H1 (cell line): ENCODE data around the gene RADIL. TPM values are rescaled to one million over a fixed set of nuclear protein-coding genes. Genes with fewer than 3 reads are reported as not detected.

Source experiments
- CTCF ChIA-PET: fragments of 300-600 bp; sonication (Branson Sonifier 250); formaldehyde crosslinking; loops from one replicate; lab custom pipeline; 2021; ENCODE audit not compliant: partially characterized antibody; lab: Charles Lee
- POLR2A ChIA-PET: fragments of 300-600 bp; sonication (Branson Sonifier 250); formaldehyde crosslinking; loops from one replicate; lab custom pipeline; 2021; ENCODE audit warnings: inconsistent platforms; ENCODE audit not compliant: partially characterized antibody; lab: Charles Lee
- DNase-seq, 2 experiments: peaks; one replicate each; pipeline versions ENCODE4 v3.0.0 to v3.0.0-alpha.2; 2010 to 2022; ENCODE audit warnings: low spot score in 2 of 2, low read depth in 1 of 2, mixed read lengths in 1 of 2
- FAIRE-seq: peaks from 2 replicates; lab custom pipeline; 2011; peaks lifted over from hg19 to GRCh38; lab: Jason Lieb, UNC
- H2AFZ ChIP-seq: 2 replicates; pipeline ENCODE4 v1.8.1; 2012; ENCODE audit warnings: low read length, inconsistent platforms
- H2AK5ac ChIP-seq: 2 replicates; pipeline ENCODE4 v1.6.1; 2013; ENCODE audit warnings: low read depth, low read length
- H2BK120ac ChIP-seq: replicated peaks from 2 replicates; pipeline ENCODE3; 2013; ENCODE audit warnings: low read depth, low read length, inconsistent platforms
- H2BK12ac ChIP-seq: 2 replicates; pipeline ENCODE4 v1.6.1; 2013; ENCODE audit warnings: low read depth, low read length
- H2BK15ac ChIP-seq: 2 replicates; pipeline ENCODE4 v1.6.1; 2013; ENCODE audit warnings: low read length
- H2BK20ac ChIP-seq: 2 replicates; pipeline ENCODE4 v1.6.1; 2013; ENCODE audit warnings: low read length
- H2BK5ac ChIP-seq: 2 replicates; pipeline ENCODE4 v1.6.1; 2013; ENCODE audit warnings: low read depth, low read length
- H3K14ac ChIP-seq: 2 replicates; pipeline ENCODE4 v1.6.1; 2013; ENCODE audit warnings: inconsistent platforms; ENCODE audit not compliant: insufficient read length
- H3K18ac ChIP-seq: 2 replicates; pipeline ENCODE4 v1.6.1; 2013; ENCODE audit warnings: low read length; ENCODE audit errors: extremely low read depth
- H3K23ac ChIP-seq: 2 replicates; pipeline ENCODE4 v1.6.1; 2013; ENCODE audit warnings: inconsistent platforms; ENCODE audit not compliant: insufficient read length
- H3K23me2 ChIP-seq: 2 replicates; pipeline ENCODE4 v1.6.1; 2013; ENCODE audit warnings: low read depth, low read length
- H3K27ac ChIP-seq: 2 replicates; pipeline ENCODE4 v1.6.1; 2011; ENCODE audit warnings: low read depth, low read length, inconsistent platforms
- H3K27me3 ChIP-seq, 4 experiments: replicated peaks in 1 of 4; 1 replicate in 1 of 4; 2 replicates in 3 of 4; pipeline versions ENCODE4 v1.6.1 to v1.8.1; 2011 to 2013; ENCODE audit warnings: low read length in 3 of 4, mild to moderate bottlenecking in 3 of 4, inconsistent platforms in 2 of 4, mixed read lengths in 2 of 4, moderate library complexity in 1 of 4; ENCODE audit not compliant: control insufficient read depth in 3 of 4, insufficient read depth in 3 of 4; ENCODE audit errors: extremely low read depth in 1 of 4
- H3K36me3 ChIP-seq, 4 experiments: 2 replicates each; pipeline versions ENCODE4 v1.6.1 to v1.8.1; 2011 to 2013; ENCODE audit warnings: mild to moderate bottlenecking in 4 of 4, low read length in 3 of 4, moderate library complexity in 2 of 4, control low read depth in 1 of 4, inconsistent platforms in 1 of 4; ENCODE audit not compliant: insufficient read depth in 4 of 4, control insufficient read depth in 2 of 4
- H3K4ac ChIP-seq: replicated peaks from 2 replicates; pipeline ENCODE3; 2013; ENCODE audit warnings: low read length, low read depth, mixed read lengths, inconsistent platforms; ENCODE audit not compliant: insufficient read length
- H3K4me1 ChIP-seq, 4 experiments: replicated peaks in 1 of 4; 1 replicate in 1 of 4; 2 replicates in 3 of 4; pipeline versions ENCODE4 v1.6.1 to v1.8.1; 2011 to 2013; ENCODE audit warnings: low read length in 3 of 4, inconsistent platforms in 2 of 4, mixed read lengths in 1 of 4; ENCODE audit not compliant: insufficient read depth in 4 of 4, control insufficient read depth in 3 of 4
- H3K4me2 ChIP-seq, 2 experiments: 2 replicates each; pipeline versions ENCODE4 v1.6.1 to v1.8.1; 2011 to 2013; ENCODE audit warnings: low read depth in 2 of 2, low read length in 2 of 2, control low read depth in 1 of 2, inconsistent platforms in 1 of 2, mild to moderate bottlenecking in 1 of 2; ENCODE audit not compliant: insufficient read depth in 1 of 2
- H3K4me3 ChIP-seq, 4 experiments: fragments of 200-600, 300-600 bp in 1 of 4; sonication (generic), shearing (Covaris generic), sonication (Bioruptor Twin) in 1 of 4; 2 replicates each; pipeline versions ENCODE4 v1.5.1 to v1.8.1; 2011 to 2016; ENCODE audit warnings: low read length in 4 of 4, low read depth in 3 of 4, control low read depth in 2 of 4, inconsistent platforms in 2 of 4, mild to moderate bottlenecking in 2 of 4, mixed read lengths in 1 of 4, moderate library complexity in 1 of 4; ENCODE audit not compliant: insufficient read depth in 2 of 4; ENCODE audit errors: extremely low read depth in 1 of 4
- H3K56ac ChIP-seq: replicated peaks from 2 replicates; pipeline ENCODE3; 2013; ENCODE audit warnings: low read depth, mild to moderate bottlenecking, mixed read lengths, low read length, inconsistent platforms; ENCODE audit not compliant: insufficient read length
- H3K79me1 ChIP-seq: 2 replicates; pipeline ENCODE4 v1.6.1; 2013; ENCODE audit warnings: low read depth, low read length, control low read depth
- H3K79me2 ChIP-seq, 2 experiments: 2 replicates each; pipeline versions ENCODE4 v1.6.1 to v1.8.1; 2012 to 2013; ENCODE audit warnings: low read length in 2 of 2, mild to moderate bottlenecking in 2 of 2, inconsistent platforms in 1 of 2; ENCODE audit not compliant: insufficient read depth in 2 of 2, control insufficient read depth in 1 of 2
- H3K9ac ChIP-seq, 4 experiments: replicated peaks in 1 of 4; 1 replicate in 1 of 4; 2 replicates in 3 of 4; pipeline versions ENCODE4 v1.6.1 to v1.8.1; 2011 to 2013; ENCODE audit warnings: low read depth in 3 of 4, low read length in 3 of 4, control low read depth in 2 of 4, mild to moderate bottlenecking in 2 of 4, moderate library complexity in 2 of 4, inconsistent platforms in 1 of 4; ENCODE audit errors: extremely low read depth in 1 of 4
- H3K9me3 ChIP-seq, 2 experiments: 2 replicates each; pipeline versions ENCODE4 v1.6.1 to v1.8.1; 2012 to 2013; ENCODE audit warnings: mild to moderate bottlenecking in 2 of 2, moderate library complexity in 2 of 2, control low read depth in 1 of 2, inconsistent platforms in 1 of 2, low read depth in 1 of 2, low read length in 1 of 2, mixed read lengths in 1 of 2; ENCODE audit not compliant: insufficient read depth in 2 of 2
- H4K20me1 ChIP-seq, 2 experiments: replicated peaks in 1 of 2; 2 replicates each; pipeline versions ENCODE3 to v1.8.1; 2011 to 2013; ENCODE audit warnings: inconsistent platforms in 2 of 2, low read length in 2 of 2, mild to moderate bottlenecking in 1 of 2; ENCODE audit not compliant: insufficient read depth in 2 of 2, control insufficient read depth in 1 of 2
- H4K5ac ChIP-seq: 2 replicates; pipeline ENCODE4 v1.6.1; 2013; ENCODE audit warnings: low read length, low read depth, mixed read lengths, inconsistent platforms; ENCODE audit not compliant: insufficient read length
- H4K8ac ChIP-seq: 2 replicates; pipeline ENCODE4 v1.8.0; 2013; ENCODE audit warnings: mild to moderate bottlenecking, moderate library complexity, low read length, inconsistent platforms; ENCODE audit not compliant: insufficient read depth; ENCODE audit errors: extremely low read depth
- H4K91ac ChIP-seq: replicated peaks from 2 replicates; pipeline ENCODE3; 2013; ENCODE audit warnings: low read length, mixed read lengths, inconsistent platforms; ENCODE audit not compliant: insufficient read length
- ATF2 ChIP-seq: IDR thresholded peaks from 2 replicates; pipeline ENCODE4 v1.6.1; 2012; ENCODE audit warnings: low read length, inconsistent platforms
- CBX8 ChIP-seq: fragments of 300-800, 300-1000 bp; sonication (generic); IDR thresholded peaks from 2 replicates; pipeline ENCODE4 v1.7.1; 2016; ENCODE audit warnings: low read depth, low read length, borderline replicate concordance
- CHD1 ChIP-seq: IDR thresholded peaks from 2 replicates; pipeline ENCODE4 v1.6.1; 2012; ENCODE audit warnings: low read depth, low read length, improper control_type of control experiment
- CHD2 ChIP-seq: IDR thresholded peaks from 2 replicates; pipeline ENCODE4 v1.6.1; 2012; ENCODE audit warnings: low read length, improper control_type of control experiment
- CREB1 ChIP-seq: IDR thresholded peaks from 2 replicates; pipeline ENCODE4 v1.6.1; 2012; ENCODE audit warnings: inconsistent platforms
- FOSL1 ChIP-seq: IDR thresholded peaks from 2 replicates; pipeline ENCODE4 v1.6.1; 2011; ENCODE audit warnings: mild to moderate bottlenecking, low read depth, low read length, moderate library complexity; ENCODE audit not compliant: insufficient read depth
- MAX ChIP-seq: IDR thresholded peaks from 2 replicates; pipeline ENCODE4 v1.6.1; 2012; ENCODE audit warnings: inconsistent platforms
- POU5F1 ChIP-seq: IDR thresholded peaks from 2 replicates; pipeline ENCODE4 v1.6.1; 2011; ENCODE audit warnings: low read depth, mild to moderate bottlenecking, low read length, moderate library complexity
- SUZ12 ChIP-seq: fragments of 200-600 bp; sonication (generic); IDR thresholded peaks from 2 replicates; pipeline ENCODE4 v1.6.1; 2012; ENCODE audit warnings: mild to moderate bottlenecking, inconsistent platforms, low read length, moderate library complexity, mixed read lengths
- TAF7 ChIP-seq: optimal IDR thresholded peaks from 2 replicates; pipeline ENCODE3; 2011; ENCODE audit warnings: low read depth, mild to moderate bottlenecking, inconsistent platforms, low read length, moderate library complexity, borderline replicate concordance
- WGBS, 2 experiments: shearing (Covaris generic) in 1 of 2; methylation state at CpG; one replicate each; pipeline versions ENCODE4 v1.1.6 to v1.1.7; 2013 to 2015; ENCODE audit warnings: low lambda C conversion rate in 2 of 2, mixed read lengths in 2 of 2, inconsistent platforms in 1 of 2, low coverage in 1 of 2, missing lambda C conversion rate in 1 of 2; ENCODE audit not compliant: insufficient replicate concordance in 2 of 2, insufficient coverage in 1 of 2, insufficient read length in 1 of 2; ENCODE audit errors: extremely low coverage in 1 of 2, missing lambda C conversion rate in 1 of 2; 5-methylcytosine and 5-hydroxymethylcytosine counted together
- polyA plus RNA-seq, 7 experiments: library from polyadenylated mRNA; depleted of rRNA in 3 of 7; stranded (reverse) in 5 of 7; unstranded in 2 of 7; fragments of >200 nt in 5 of 7; fragments of 200-250 nt in 2 of 7; gene quantifications; 1 replicate in 5 of 7; 2 replicates in 1 of 7; 4 replicates in 1 of 7; pipeline versions ENCODE4 v1.2.1 to v1.2.3, GENCODE V29; 2011 to 2013; ENCODE audit warnings: missing spikeins in 2 of 7, mixed read lengths in 2 of 7
- total RNA-seq: library from RNA; stranded (reverse); fragmentation: NEBNext Ultra II Directional; extraction: Animal tissue kit (Norgen Biotek cat#: 25700); gene quantifications from 2 replicates; pipeline ENCODE4 v1.2.1, GENCODE V29; 2021

RADIL gene
- total and polyA plus RNA-seq, 2 of the 8 experiments (the other 6 are each of a cell fraction or from before 2014, with no cell fraction given), result 5.0 to 5.4 TPM

- H3K4ac ChIP-seq, result no peak overlapping the region
- H4K5ac ChIP-seq, result no peak overlapping the region
- no peak overlapping the region for H2BK20ac ChIP-seq
- no peak overlapping the region for H2AFZ ChIP-seq
- no peak overlapping the region for H3K27ac ChIP-seq
- CTCF ChIA-PET, result interaction anchor here (1.1 kb wide), 1 partner anchor 88 kb away, joined by 3 read pairs; no protein-coding TSS in a partner anchor
- no peak overlapping the region; the same call in 1 of the 2 replicates for H4K8ac ChIP-seq
- H3K4me1 ChIP-seq, result peaks cover 0 to 5% (median 2%) of the 10 kb centered on the region in 4 experiments; a peak in 3 of 7 replicates
- H3K9me3 ChIP-seq, result no peaks in the 10 kb centered on the region
- H2BK12ac ChIP-seq, result no peak overlapping the region
- H3K23ac ChIP-seq, result no peak overlapping the region
- peaks cover 0 to 9% (median 2%) of the 10 kb centered on the region in 4 experiments; a peak in 2 of 7 replicates for H3K27me3 ChIP-seq
- no peak overlapping the region for H2BK120ac ChIP-seq
- no peak overlapping the region for H3K56ac ChIP-seq
- H3K4me3 ChIP-seq, result no peak overlapping the region
- H2BK5ac ChIP-seq, result no peak overlapping the region
- DNase-seq, result no peak
- H2AK5ac ChIP-seq, result no peak overlapping the region
- H2BK15ac ChIP-seq, result no peak overlapping the region
- H3K79me1 ChIP-seq, result no peaks in the 10 kb centered on the region
- no peaks in the 10 kb centered on the region; a peak in 1 of 8 replicates for H3K36me3 ChIP-seq
- no peak overlapping the region for H3K9ac ChIP-seq
- no peaks in the 10 kb centered on the region for H3K79me2 ChIP-seq
- no peak overlapping the region for H3K14ac ChIP-seq
- no peak overlapping the region for H3K4me2 ChIP-seq
- no peak overlapping the region for H3K18ac ChIP-seq
- H3K23me2 ChIP-seq, result peaks cover 11% of the 10 kb centered on the region; the same call in 1 of the 2 replicates
- no peak for FAIRE-seq
- POLR2A ChIA-PET, result no interaction called here
- no peaks in the 10 kb centered on the region for H4K20me1 ChIP-seq
- no peak overlapping the region for H4K91ac ChIP-seq
- WGBS, 2 experiments, result 91% methylated on average over 43 of the region's 45 CpGs; no CpG with 5 or more reads in 1 of the 2 experiments
- TF ChIP-seq CHD2 (no peak), SUZ12 (no peak), CREB1 (no peak), TAF7 (no peak), FOSL1 (no peak), POU5F1 (no peak), CHD1 (no peak), CBX8 (no peak), MAX (no peak), ATF2 (no peak)
Observed at GRCh38 chr7:4878336-4879335, 4.9 kb downstream of the RADIL start.
